WTC11 (cell line): Measurements from ENCODE around the gene RAB23. TPM values are rescaled to one million over a fixed set of nuclear protein-coding genes. Genes with fewer than 3 reads are reported as not detected.

Experiments
- ATAC-seq: fragments of 200-7000 bp; cut with Tn5 transposase; 2 replicates; pipeline ENCODE4 v1.10.0; 2021; ENCODE audit warnings: mild to moderate bottlenecking, moderate library complexity
- CTCF ChIA-PET: fragments of 300-600 bp; sonication (Branson Sonifier 250); formaldehyde crosslinking; loops from one replicate; lab custom pipeline; 2021; ENCODE audit warnings: antibody characterized with exemption; lab: Charles Lee
- POLR2A ChIA-PET: fragments of 350-600 bp; sonication (Branson Sonifier 250); formaldehyde crosslinking; loops from one replicate; lab custom pipeline; 2021; ENCODE audit warnings: antibody characterized with exemption; lab: Charles Lee
- DNase-seq: peaks from one replicate; pipeline ENCODE4 v3.0.0; 2021; ENCODE audit warnings: low spot score
- H3K27ac Mint-ChIP-seq: 2 replicates; pipeline ENCODE4 v1.8.0; 2021; ENCODE audit warnings: mixed read lengths
- H3K27me3 Mint-ChIP-seq: 2 replicates; pipeline ENCODE4 v1.8.0; 2021; ENCODE audit warnings: low read depth, mild to moderate bottlenecking, moderate library complexity, mixed read lengths
- H3K36me3 Mint-ChIP-seq: 2 replicates; pipeline ENCODE4 v1.8.0; 2021; ENCODE audit warnings: mixed read lengths
- H3K4me1 Mint-ChIP-seq: 2 replicates; pipeline ENCODE4 v1.8.0; 2022; ENCODE audit warnings: mixed read lengths
- H3K4me3 Mint-ChIP-seq: 2 replicates; pipeline ENCODE4 v1.8.0; 2021; ENCODE audit warnings: mild to moderate bottlenecking, moderate library complexity, mixed read lengths
- H3K9me3 Mint-ChIP-seq: 2 replicates; pipeline ENCODE4 v1.8.0; 2021; ENCODE audit warnings: mixed read lengths
- E2F1 ChIP-seq: sonication (generic); formaldehyde crosslinking; IDR thresholded peaks from 2 replicates; pipeline ENCODE4 v1.8.0; 2022; ENCODE audit warnings: mild to moderate bottlenecking, missing genetic modification reagents
- ESRRA ChIP-seq: sonication (generic); formaldehyde crosslinking; IDR thresholded peaks from 2 replicates; pipeline ENCODE4 v1.8.1; 2022; ENCODE audit warnings: mild to moderate bottlenecking, missing genetic modification reagents, borderline replicate concordance
- FOXP4 ChIP-seq: sonication (generic); formaldehyde crosslinking; IDR thresholded peaks from 2 replicates; pipeline ENCODE4 v1.8.0; 2022; ENCODE audit warnings: mild to moderate bottlenecking, missing genetic modification reagents
- GRHL2 ChIP-seq: fragments of 250-450 bp; sonication (Bioruptor Pico); IDR thresholded peaks from 2 replicates; pipeline ENCODE4 v1.8.0; 2022; ENCODE audit warnings: mild to moderate bottlenecking, moderate library complexity; ENCODE audit not compliant: insufficient replicate concordance, severe bottlenecking
- MYBL2 ChIP-seq: sonication (generic); formaldehyde crosslinking; IDR thresholded peaks from 2 replicates; pipeline ENCODE4 v1.8.1; 2023; ENCODE audit warnings: mild to moderate bottlenecking, moderate library complexity, missing genetic modification reagents
- NFYB ChIP-seq: sonication (generic); formaldehyde crosslinking; conservative IDR thresholded peaks from 2 replicates; pipeline ENCODE4 v1.8.0; 2022; ENCODE audit warnings: low read depth, missing genetic modification reagents
- NR2C2 ChIP-seq: sonication (generic); formaldehyde crosslinking; IDR thresholded peaks from 2 replicates; pipeline ENCODE4 v1.8.0; 2022; ENCODE audit warnings: mild to moderate bottlenecking, missing genetic modification reagents
- OVOL2 ChIP-seq: fragments of 250-450 bp; sonication (Bioruptor Pico); IDR thresholded peaks from 2 replicates; pipeline ENCODE4 v1.9.0; 2021; ENCODE audit warnings: mild to moderate bottlenecking, borderline replicate concordance
- total RNA-seq: library from RNA; stranded (reverse); gene quantifications from 3 replicates; pipeline ENCODE4 v1.2.3, GENCODE V29; 2021
- TF ChIP-seq, protein P1 (sequence below): sonication (generic); formaldehyde crosslinking; conservative IDR thresholded peaks from 2 replicates; pipeline ENCODE4 v1.8.1; 2023; ENCODE audit warnings: mild to moderate bottlenecking, low read depth, missing genetic modification reagents, moderate library complexity
- TF ChIP-seq, protein P2 (sequence below): sonication (generic); formaldehyde crosslinking; IDR thresholded peaks from 2 replicates; pipeline ENCODE4 v1.8.0; 2022; ENCODE audit warnings: mild to moderate bottlenecking, missing genetic modification reagents
- TF ChIP-seq, protein P3 (sequence below): sonication (generic); formaldehyde crosslinking; IDR thresholded peaks from 2 replicates; pipeline ENCODE4 v1.8.1; 2023; ENCODE audit warnings: mild to moderate bottlenecking, moderate library complexity, missing genetic modification reagents

The RAB23 gene
- total RNA-seq, 1 experiment from 2014 or later, result 11.3 TPM

DNA sequence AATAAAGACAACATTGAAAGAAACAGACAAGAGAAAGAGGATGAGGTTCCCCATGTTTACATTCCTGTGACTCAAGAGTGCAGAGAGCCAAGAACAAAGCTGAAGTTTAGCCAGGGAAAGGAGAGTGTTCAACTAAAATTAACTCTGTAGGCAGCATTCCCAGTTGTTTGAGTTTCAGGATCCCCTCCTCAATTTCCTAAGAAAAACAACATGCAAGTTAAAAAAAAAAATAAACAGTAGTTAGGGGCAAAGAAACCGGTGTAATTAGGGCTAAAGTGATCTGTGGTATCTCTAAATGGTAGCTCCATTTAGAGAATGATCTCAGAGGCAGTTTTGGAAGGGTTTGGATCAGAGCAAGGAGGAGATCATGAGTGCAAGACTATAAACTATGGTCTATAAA, 30.9 kb upstream of the RAB23 start:
- no peaks in the 10 kb centered on the region for H3K36me3 Mint-ChIP-seq
- H3K27ac Mint-ChIP-seq, result no peak overlapping the region
- H3K4me1 Mint-ChIP-seq, result peaks cover 3% of the 10 kb centered on the region; the same call in 1 of the 2 replicates
- ChIA-PET POLR2A (interaction anchor here (0.5 kb wide), 1 partner anchor 136 kb away, joined by 3 read pairs; no protein-coding TSS in a partner anchor), CTCF (no interaction called here)
- peaks cover 3% of the 10 kb centered on the region for H3K9me3 Mint-ChIP-seq
- no peaks in the 10 kb centered on the region for H3K27me3 Mint-ChIP-seq
- DNase-seq, result no peak
- TF ChIP-seq, protein P1, sequence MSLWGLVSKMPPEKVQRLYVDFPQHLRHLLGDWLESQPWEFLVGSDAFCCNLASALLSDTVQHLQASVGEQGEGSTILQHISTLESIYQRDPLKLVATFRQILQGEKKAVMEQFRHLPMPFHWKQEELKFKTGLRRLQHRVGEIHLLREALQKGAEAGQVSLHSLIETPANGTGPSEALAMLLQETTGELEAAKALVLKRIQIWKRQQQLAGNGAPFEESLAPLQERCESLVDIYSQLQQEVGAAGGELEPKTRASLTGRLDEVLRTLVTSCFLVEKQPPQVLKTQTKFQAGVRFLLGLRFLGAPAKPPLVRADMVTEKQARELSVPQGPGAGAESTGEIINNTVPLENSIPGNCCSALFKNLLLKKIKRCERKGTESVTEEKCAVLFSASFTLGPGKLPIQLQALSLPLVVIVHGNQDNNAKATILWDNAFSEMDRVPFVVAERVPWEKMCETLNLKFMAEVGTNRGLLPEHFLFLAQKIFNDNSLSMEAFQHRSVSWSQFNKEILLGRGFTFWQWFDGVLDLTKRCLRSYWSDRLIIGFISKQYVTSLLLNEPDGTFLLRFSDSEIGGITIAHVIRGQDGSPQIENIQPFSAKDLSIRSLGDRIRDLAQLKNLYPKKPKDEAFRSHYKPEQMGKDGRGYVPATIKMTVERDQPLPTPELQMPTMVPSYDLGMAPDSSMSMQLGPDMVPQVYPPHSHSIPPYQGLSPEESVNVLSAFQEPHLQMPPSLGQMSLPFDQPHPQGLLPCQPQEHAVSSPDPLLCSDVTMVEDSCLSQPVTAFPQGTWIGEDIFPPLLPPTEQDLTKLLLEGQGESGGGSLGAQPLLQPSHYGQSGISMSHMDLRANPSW (CRISPR knock-in tag), result no peak
- no peak for TF ChIP-seq FOXP4 (CRISPR knock-in tag)
- no peak overlapping the region for H3K4me3 Mint-ChIP-seq
- ATAC-seq, result no peak

GRCh38 chr6:57252137-57252536, 30.0 kb upstream of the RAB23 start:
- ChIA-PET POLR2A (no interaction called here), CTCF (no interaction called here)
- TF ChIP-seq NR2C2 (CRISPR knock-in tag) (no peak), MYBL2 (CRISPR knock-in tag) (no peak), NFYB (no peak), E2F1 (no peak), ESRRA (no peak), GRHL2 (no peak)
- TF ChIP-seq, protein P2, sequence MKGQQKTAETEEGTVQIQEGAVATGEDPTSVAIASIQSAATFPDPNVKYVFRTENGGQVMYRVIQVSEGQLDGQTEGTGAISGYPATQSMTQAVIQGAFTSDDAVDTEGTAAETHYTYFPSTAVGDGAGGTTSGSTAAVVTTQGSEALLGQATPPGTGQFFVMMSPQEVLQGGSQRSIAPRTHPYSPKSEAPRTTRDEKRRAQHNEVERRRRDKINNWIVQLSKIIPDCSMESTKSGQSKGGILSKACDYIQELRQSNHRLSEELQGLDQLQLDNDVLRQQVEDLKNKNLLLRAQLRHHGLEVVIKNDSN, result no peak
- TF ChIP-seq, protein P3, sequence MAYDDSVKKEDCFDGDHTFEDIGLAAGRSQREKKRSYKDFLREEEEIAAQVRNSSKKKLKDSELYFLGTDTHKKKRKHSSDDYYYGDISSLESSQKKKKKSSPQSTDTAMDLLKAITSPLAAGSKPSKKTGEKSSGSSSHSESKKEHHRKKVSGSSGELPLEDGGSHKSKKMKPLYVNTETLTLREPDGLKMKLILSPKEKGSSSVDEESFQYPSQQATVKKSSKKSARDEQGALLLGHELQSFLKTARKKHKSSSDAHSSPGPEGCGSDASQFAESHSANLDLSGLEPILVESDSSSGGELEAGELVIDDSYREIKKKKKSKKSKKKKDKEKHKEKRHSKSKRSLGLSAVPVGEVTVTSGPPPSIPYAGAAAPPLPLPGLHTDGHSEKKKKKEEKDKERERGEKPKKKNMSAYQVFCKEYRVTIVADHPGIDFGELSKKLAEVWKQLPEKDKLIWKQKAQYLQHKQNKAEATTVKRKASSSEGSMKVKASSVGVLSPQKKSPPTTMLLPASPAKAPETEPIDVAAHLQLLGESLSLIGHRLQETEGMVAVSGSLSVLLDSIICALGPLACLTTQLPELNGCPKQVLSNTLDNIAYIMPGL (CRISPR knock-in tag), result no peak
- H3K36me3 Mint-ChIP-seq, result no peaks in the 10 kb centered on the region
- H3K9me3 Mint-ChIP-seq, result peaks cover 6% of the 10 kb centered on the region
- H3K27ac Mint-ChIP-seq, result no peak overlapping the region
- no peaks in the 10 kb centered on the region for H3K27me3 Mint-ChIP-seq
- ATAC-seq (no peak), DNase-seq (no peak)
- no peak overlapping the region for H3K4me3 Mint-ChIP-seq
- H3K4me1 Mint-ChIP-seq, result peaks cover 4% of the 10 kb centered on the region; the same call in 1 of the 2 replicates

- no peak overlapping the region for H3K27ac Mint-ChIP-seq
- H3K9me3 Mint-ChIP-seq, result peaks cover 6% of the 10 kb centered on the region
- H3K36me3 Mint-ChIP-seq, result no peaks in the 10 kb centered on the region
- no peak for TF ChIP-seq OVOL2 (CRISPR knock-in tag)
- ChIA-PET CTCF (no interaction called here), POLR2A (no interaction called here)
- H3K4me1 Mint-ChIP-seq, result peaks cover 4% of the 10 kb centered on the region; the same call in 1 of the 2 replicates
- no peak overlapping the region for H3K4me3 Mint-ChIP-seq
- DNase-seq (no peak), ATAC-seq (no peak)
- H3K27me3 Mint-ChIP-seq, result no peaks in the 10 kb centered on the region
These were observed 28.2 kb upstream of the RAB23 start for GRCh38 chr6:57250348-57250747.
